Breast epithelium (tissue), 3 donors: Measurements from ENCODE around the gene KRT2.

Source experiments
- POLR2A ChIP-seq: fragments of 450-650 bp; IDR thresholded peaks from one replicate; pipeline ENCODE4 v1.6.1; 2016; ENCODE audit warnings: antibody characterized with exemption, mild to moderate bottlenecking, moderate library complexity
- POLR2AphosphoS5 ChIP-seq, 3 donors: sonication (generic); formaldehyde crosslinking; IDR thresholded peaks; one replicate each; pipeline ENCODE4 v1.6.1; 2017; ENCODE audit warnings: antibody characterized with exemption in 3 of 3
- TF ChIP-seq, protein P1 (sequence below), 3 donors: fragments of 450-650 bp; IDR thresholded peaks; one replicate each; pipeline ENCODE4 v1.5.1; 2016 to 2017; ENCODE audit warnings: antibody characterized with exemption in 3 of 3, mild to moderate bottlenecking in 3 of 3, moderate library complexity in 3 of 3

- TF ChIP-seq, protein P1, sequence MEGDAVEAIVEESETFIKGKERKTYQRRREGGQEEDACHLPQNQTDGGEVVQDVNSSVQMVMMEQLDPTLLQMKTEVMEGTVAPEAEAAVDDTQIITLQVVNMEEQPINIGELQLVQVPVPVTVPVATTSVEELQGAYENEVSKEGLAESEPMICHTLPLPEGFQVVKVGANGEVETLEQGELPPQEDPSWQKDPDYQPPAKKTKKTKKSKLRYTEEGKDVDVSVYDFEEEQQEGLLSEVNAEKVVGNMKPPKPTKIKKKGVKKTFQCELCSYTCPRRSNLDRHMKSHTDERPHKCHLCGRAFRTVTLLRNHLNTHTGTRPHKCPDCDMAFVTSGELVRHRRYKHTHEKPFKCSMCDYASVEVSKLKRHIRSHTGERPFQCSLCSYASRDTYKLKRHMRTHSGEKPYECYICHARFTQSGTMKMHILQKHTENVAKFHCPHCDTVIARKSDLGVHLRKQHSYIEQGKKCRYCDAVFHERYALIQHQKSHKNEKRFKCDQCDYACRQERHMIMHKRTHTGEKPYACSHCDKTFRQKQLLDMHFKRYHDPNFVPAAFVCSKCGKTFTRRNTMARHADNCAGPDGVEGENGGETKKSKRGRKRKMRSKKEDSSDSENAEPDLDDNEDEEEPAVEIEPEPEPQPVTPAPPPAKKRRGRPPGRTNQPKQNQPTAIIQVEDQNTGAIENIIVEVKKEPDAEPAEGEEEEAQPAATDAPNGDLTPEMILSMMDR (IDR thresholded peaks at IDR 0.05), result no peak
- TF ChIP-seq POLR2A (no peak), POLR2AphosphoS5 (IDR thresholded peaks at IDR 0.05) (no peak)
These were observed 6.8 kb downstream of the KRT2 start for GRCh38 chr12:52645120-52645761.
